ENCODE measurements around the gene ZNF782. TPM values are rescaled to one million over a fixed set of nuclear protein-coding genes. Genes with fewer than 3 reads are reported as not detected.
A peak's percentile ranks its signal among the peaks of the same experiment; 100 is the strongest.
"Not testable (repeated sequence)": the region's sequence is repeated elsewhere in the genome, so short reads cannot be mapped to it uniquely, and the experiment has no call there.

ZNF782 gene
- total RNA-seq, 1 donor from 2014 or later = 3.0 TPM

GRCh38 chr9:96856363-96857286 is 2.3 kb upstream of the ZNF782 start:
- peak; percentile 81 for DNase-seq (ENCODE audit: low spot score)
- intact Hi-C loops (cut with DNase I) = loop anchor here (2.0 to 10.0 kb wide), 3 partner anchors 256 to 748 kb away; no protein-coding TSS in a partner anchor

GRCh38 chr9:96854651-96855273 is 448 bp upstream of the ZNF782 start:
- intact Hi-C loops (cut with DNase I) = loop anchor here (5.0 to 10.0 kb wide), 3 partner anchors 77 to 750 kb away; partner anchors contain the start of gene ZNF510
- DNase-seq (ENCODE audit: low spot score) = no peak

- DNase-seq (ENCODE audit: low spot score) = no peak
- intact Hi-C loops (cut with DNase I) = loop anchor here (5.0 to 10.0 kb wide), 2 partner anchors 75 to 752 kb away; partner anchors contain the start of gene ZNF510
Measured at GRCh38 chr9:96852676-96853075, 1.6 kb downstream of the ZNF782 start.

- intact Hi-C loops (cut with DNase I) = no loop called here
- no peak for DNase-seq (ENCODE audit: low spot score)
Measured at GRCh38 chr9:96844040-96844439, 10.3 kb downstream of the ZNF782 start.

- intact Hi-C loops (cut with DNase I) = no loop called here
- DNase-seq (ENCODE audit: low spot score) = no peak
Measured at GRCh38 chr9:96818533-96818932, 35.8 kb downstream of the ZNF782 start.

GRCh38 chr9:96817973-96818372 is 36.3 kb downstream of the ZNF782 start:
- intact Hi-C loops (cut with DNase I) = no loop called here
- DNase-seq (ENCODE audit: low spot score) = no peak

GRCh38 chr9:96813607-96814006 is 40.7 kb downstream of the ZNF782 start:
- DNase-seq (ENCODE audit: low spot score) = no peak
- intact Hi-C loops (cut with DNase I) = no loop called here

- intact Hi-C loops (cut with DNase I); DNase-seq (ENCODE audit: low spot score): not testable (repeated sequence)
Measured at GRCh38 chr9:96798959-96799358, 55.4 kb downstream of the ZNF782 start.

GRCh38 chr9:96784021-96784420 is 70.3 kb downstream of the ZNF782 start:
- intact Hi-C loops (cut with DNase I) = no loop called here
- DNase-seq (ENCODE audit: low spot score) = no peak

- no peak for DNase-seq (ENCODE audit: low spot score)
- intact Hi-C loops (cut with DNase I) = no loop called here
Measured at GRCh38 chr9:96782235-96782634, 72.1 kb downstream of the ZNF782 start.

GRCh38 chr9:96781552-96781951 is 72.8 kb downstream of the ZNF782 start:
- DNase-seq (ENCODE audit: low spot score) = no peak
- intact Hi-C loops (cut with DNase I) = no loop called here

GRCh38 chr9:96779089-96779488 is 75.2 kb downstream of the ZNF782 start:
- intact Hi-C loops (cut with DNase I) = loop anchor here (5.0 kb wide), 1 partner anchor 73 kb away; the partner anchor contains the start of gene ZNF782
- DNase-seq (ENCODE audit: low spot score) = no peak

GRCh38 chr9:96777426-96777864 is 76.9 kb downstream of the ZNF782 start:
- no peak for DNase-seq (ENCODE audit: low spot score)
- intact Hi-C loops (cut with DNase I) = loop anchor here (5.0 kb wide), 1 partner anchor 75 kb away; the partner anchor contains the start of gene ZNF782

- no peak for DNase-seq (ENCODE audit: low spot score)
- intact Hi-C loops (cut with DNase I) = no loop called here
Measured at GRCh38 chr9:96771124-96771523, 83.2 kb downstream of the ZNF782 start.

- intact Hi-C loops (cut with DNase I) = no loop called here
Measured at GRCh38 chr9:96769989-96770388, 84.3 kb downstream of the ZNF782 start.

More at GRCh38 chr9:96769989-96770388, 84.3 kb downstream of the ZNF782 start:
- DNase-seq (ENCODE audit: low spot score) = no peak

Other genes starting within 250 kb of the ZNF782 start
- gene CDC14B, start 234.7 kb downstream of the ZNF782 start, total RNA-seq = 25.5 TPM
- 18.0 TPM for gene PRXL2C, start 199.2 kb downstream of the ZNF782 start, total RNA-seq
- 8.3 TPM for gene ZNF510, start 76.4 kb downstream of the ZNF782 start, total RNA-seq
- not detected for gene NUTM2G, start 74.3 kb upstream of the ZNF782 start, total RNA-seq
- not detected for gene CTSV, start 184.6 kb upstream of the ZNF782 start, total RNA-seq